Mucosa of gallbladder (tissue), 1 donor: ENCODE measurements around the gene FCGR3A. TPM values are rescaled to one million over a fixed set of nuclear protein-coding genes. Genes with fewer than 3 reads are reported as not detected.
A peak's percentile ranks its signal among the peaks of the same experiment; 100 is the strongest.
"Not testable (repeated sequence)": the region's sequence is repeated elsewhere in the genome, so short reads cannot be mapped to it uniquely, and the experiment has no call there.

Experiments used
- DNase-seq: peaks from one replicate; pipeline ENCODE4 v3.0.0-alpha.2; 2020; ENCODE audit warnings: low spot score
- total RNA-seq: library from RNA; stranded (reverse); gene quantifications from one replicate; pipeline ENCODE4 v1.2.1, GENCODE V29; 2021
- donor health status: DM: no; HTN: no; CAD: no.

FCGR3A gene
- total RNA-seq, 1 donor from 2014 or later = 36.0 TPM

- DNase-seq = peak; percentile 86
Measured at GRCh38 chr1:161530671-161531641, 18.7 kb downstream of the FCGR3A start.

- peak; percentile 64 for DNase-seq
Measured at GRCh38 chr1:161530158-161530557, 19.5 kb downstream of the FCGR3A start.

GRCh38 chr1:161529463-161530104 is 20.0 kb downstream of the FCGR3A start:
- not testable (repeated sequence) for DNase-seq

GRCh38 chr1:161528550-161528949 is 21.1 kb downstream of the FCGR3A start:
- not testable (repeated sequence) for DNase-seq

- not testable (repeated sequence) for DNase-seq
Measured at GRCh38 chr1:161525918-161526317, 23.7 kb downstream of the FCGR3A start.

GRCh38 chr1:161525321-161525720 is 24.3 kb downstream of the FCGR3A start:
- not testable (repeated sequence) for DNase-seq

GRCh38 chr1:161524742-161525291 is 24.8 kb downstream of the FCGR3A start:
- not testable (repeated sequence) for DNase-seq

- DNase-seq = peak; percentile 86
Measured at GRCh38 chr1:161523817-161524741, 25.5 kb downstream of the FCGR3A start, which contains the start of gene HSPA6. HSPA6 (plus strand) TSS chr1:161524540; CDS start chr1:161524659, 119 bp downstream.

- not testable (repeated sequence) for DNase-seq
Measured at GRCh38 chr1:161523041-161523816, 26.4 kb downstream of the FCGR3A start.

GRCh38 chr1:161513953-161514352 is 35.7 kb downstream of the FCGR3A start:
- DNase-seq = not testable (repeated sequence)

- not testable (repeated sequence) for DNase-seq
Measured at GRCh38 chr1:161513448-161513780, 36.2 kb downstream of the FCGR3A start.

- DNase-seq = not testable (repeated sequence)
Measured at GRCh38 chr1:161512636-161513447, 36.8 kb downstream of the FCGR3A start.

GRCh38 chr1:161511756-161512060 is 37.9 kb downstream of the FCGR3A start:
- no peak for DNase-seq

GRCh38 chr1:161511018-161511755 is 38.4 kb downstream of the FCGR3A start:
- DNase-seq = no peak

GRCh38 chr1:161510477-161510876 is 39.1 kb downstream of the FCGR3A start:
- no peak for DNase-seq

GRCh38 chr1:161506336-161507223 is 43.0 kb downstream of the FCGR3A start:
- no peak for DNase-seq

- DNase-seq = no peak
Measured at GRCh38 chr1:161505686-161506085, 43.9 kb downstream of the FCGR3A start.

- no peak for DNase-seq
Measured at GRCh38 chr1:161503394-161503748, 46.2 kb downstream of the FCGR3A start.
